NCI-H510A treated with DMSO at 0.1 percent for 48 hours (cell line): ENCODE data around the gene NFIX.

Experiments
- DNase-seq: peaks from one replicate; lab custom pipeline; 2025; lab: John Stamatoyannopoulos, UW

The NFIX gene

DNA sequence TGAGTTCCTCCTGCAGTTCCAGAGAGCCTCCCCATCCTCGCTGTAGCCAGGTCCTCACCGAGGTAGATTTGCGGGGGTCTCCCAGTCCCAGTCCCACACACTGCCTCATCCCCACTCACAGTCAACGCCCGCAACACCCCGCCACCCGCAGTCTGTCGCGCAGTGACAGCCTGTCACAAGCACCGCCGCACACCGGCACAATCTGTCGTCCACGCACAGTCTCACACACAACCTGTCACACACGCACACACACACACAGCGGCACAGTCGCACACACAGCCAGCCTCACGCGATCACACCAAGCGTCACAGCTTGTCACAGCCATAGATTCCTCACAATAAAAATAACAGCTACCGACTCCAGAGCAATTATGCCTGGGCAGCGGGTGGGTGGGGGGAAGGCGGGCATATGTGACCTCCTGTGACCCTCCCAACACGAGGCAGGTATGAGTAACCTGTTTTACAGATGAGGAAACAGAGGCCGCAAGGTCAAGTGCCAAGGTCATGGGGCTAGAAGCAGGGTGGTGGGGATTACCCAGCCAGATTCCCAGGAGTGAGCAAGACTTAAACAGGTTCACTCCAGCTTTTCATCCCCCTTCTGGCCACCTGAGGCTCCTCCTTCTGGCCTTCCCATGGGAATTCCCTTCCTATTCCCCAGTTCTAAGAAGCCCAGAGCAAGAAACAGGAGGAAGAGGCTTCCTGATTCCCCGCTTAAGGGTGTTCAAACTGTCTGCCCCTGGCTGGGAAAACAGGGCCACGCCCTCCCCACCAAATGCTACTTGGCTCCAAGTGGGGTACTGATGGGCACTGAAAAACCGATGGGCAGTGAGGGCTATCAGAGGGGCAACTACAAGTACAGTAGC is 13.9 kb downstream of the NFIX start:
- no peak for DNase-seq

- DNase-seq = no peak
These were observed 15.0 kb downstream of the NFIX start for GRCh38 chr19:13010038-13010991.

GRCh38 chr19:13010992-13011652 is 15.8 kb downstream of the NFIX start:
- no peak for DNase-seq

- no peak for DNase-seq
These were observed 16.5 kb downstream of the NFIX start for GRCh38 chr19:13011653-13012389.

DNA sequence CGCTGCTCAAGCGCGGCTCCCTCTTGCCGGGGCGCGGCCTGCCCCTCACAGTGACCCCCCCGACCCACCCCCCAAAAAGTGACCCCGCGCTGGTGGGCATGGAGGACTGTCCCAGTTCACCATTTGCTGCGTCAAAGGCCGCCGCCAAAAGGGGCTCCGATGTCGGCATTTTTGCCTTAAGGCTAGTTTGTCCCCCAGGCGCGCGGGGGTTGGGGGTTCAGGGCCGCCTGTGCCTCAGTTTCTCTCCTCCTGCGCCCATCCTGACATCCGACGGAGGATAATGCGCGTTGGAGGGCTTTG is 17.1 kb downstream of the NFIX start:
- DNase-seq = no peak

- no peak for DNase-seq
These were observed 17.7 kb downstream of the NFIX start for GRCh38 chr19:13012690-13013608.

DNA sequence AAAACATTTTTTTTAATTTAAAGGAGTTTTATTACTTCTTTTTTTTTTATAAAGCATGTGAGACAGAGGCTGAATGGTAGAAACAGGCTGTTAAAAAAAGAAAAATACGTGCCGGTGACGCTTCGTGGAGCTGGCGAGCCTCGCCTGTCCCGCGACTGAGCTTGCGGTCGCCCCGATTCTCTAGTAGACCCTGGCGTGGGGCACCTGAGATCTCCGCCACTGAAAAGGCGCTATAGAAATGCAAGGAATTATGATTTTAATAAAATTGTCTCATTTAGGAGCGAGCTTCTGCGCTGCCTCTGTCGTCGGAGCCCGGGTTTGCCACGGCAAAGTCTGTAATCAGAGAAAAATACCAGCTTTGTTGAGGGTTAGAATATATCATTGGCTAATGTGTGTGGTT is 18.4 kb downstream of the NFIX start:
- no peak for DNase-seq

- DNase-seq = no peak
These were observed 19.0 kb downstream of the NFIX start for GRCh38 chr19:13014101-13014920.

DNA sequence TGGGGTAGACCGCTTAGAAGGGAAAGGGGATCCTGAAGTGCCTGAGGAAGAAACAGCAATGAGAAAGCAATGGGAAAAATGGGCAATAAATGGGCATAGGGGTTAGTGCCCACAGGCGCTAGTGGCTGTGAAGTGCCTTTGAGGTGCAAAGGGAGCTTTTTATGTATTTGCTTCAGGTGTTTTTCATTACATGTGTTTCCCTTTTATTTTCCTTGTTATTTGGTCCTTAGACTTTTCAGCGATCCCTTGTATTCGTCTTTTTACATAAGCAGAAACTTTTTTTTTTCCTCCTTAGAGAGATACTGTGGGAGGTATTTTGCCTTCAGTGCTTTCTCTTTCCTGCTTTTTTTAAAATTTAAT is 19.6 kb downstream of the NFIX start:
- DNase-seq = no peak

GRCh38 chr19:13015361-13016223 is 20.3 kb downstream of the NFIX start:
- DNase-seq = no peak

GRCh38 chr19:13016245-13016627 is 21.0 kb downstream of the NFIX start:
- no peak for DNase-seq

DNA sequence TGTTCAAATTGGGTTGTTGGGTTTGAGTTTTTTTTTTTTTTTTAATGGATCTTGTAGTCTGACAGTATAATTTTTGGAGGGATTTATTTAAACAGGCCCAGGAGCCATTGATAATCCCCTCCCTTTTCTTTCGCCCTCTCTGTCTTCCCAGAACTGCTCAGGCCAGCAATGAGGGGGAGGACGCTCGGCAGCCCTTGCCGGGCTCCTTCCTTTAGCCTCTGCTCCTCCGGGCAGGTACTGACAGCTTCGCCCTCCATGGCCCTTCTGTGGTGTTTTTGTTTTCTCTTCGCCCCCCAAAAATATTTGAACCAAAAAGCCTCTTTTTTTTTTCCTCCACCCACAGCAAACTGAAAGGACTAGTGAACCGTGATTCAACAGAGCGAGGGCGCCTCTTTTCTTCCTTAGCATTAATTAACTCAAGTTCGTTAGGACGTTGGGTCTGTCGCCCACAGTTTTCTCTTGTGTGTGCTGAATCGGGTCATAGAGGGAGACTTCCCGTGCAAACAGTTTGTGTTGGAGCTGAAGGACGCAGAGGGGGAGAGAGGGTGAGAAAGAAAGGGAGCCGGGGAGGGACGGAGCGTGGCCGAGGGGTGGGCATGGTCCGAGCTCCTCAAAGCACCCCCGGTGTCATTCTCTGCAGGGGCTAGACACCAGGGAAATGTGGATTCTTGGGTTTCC is 21.5 kb downstream of the NFIX start:
- no peak for DNase-seq

- no peak for DNase-seq
These were observed 22.2 kb downstream of the NFIX start for GRCh38 chr19:13017306-13018034.

- DNase-seq = no peak
These were observed 23.0 kb downstream of the NFIX start for GRCh38 chr19:13018035-13018914.

GRCh38 chr19:13019332-13019731 is 24.1 kb downstream of the NFIX start:
- DNase-seq = no peak

DNA sequence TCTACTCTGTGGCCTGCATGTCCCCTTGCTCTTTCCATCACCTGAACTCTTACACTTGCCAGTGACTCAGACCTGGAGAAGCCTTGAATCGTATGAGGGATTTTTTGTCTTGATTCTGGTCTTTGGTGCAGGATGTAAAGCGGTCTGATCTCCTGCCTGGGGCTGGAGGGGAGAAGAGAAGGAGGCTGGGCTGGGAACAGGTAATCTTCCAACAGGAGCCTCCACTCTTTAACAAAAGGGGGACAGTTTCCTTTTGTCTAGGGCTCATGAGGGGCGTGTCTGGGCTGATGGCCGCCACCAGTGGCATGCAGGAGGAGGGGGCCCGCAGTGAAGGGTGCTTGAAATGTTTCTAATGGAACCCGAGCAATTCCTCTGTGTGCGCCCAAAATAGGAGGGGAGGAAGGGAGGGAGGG is 24.7 kb downstream of the NFIX start:
- DNase-seq = no peak
